HEK293 (cell line): ENCODE measurements around the gene CDK16.
A peak's percentile ranks its signal among the peaks of the same experiment; 100 is the strongest.

ENCODE experiments used
- MZF1 ChIP-seq: fragments of 450-650 bp; formaldehyde crosslinking; IDR thresholded peaks from 2 replicates; pipeline ENCODE4 v1.5.1; 2017; ENCODE audit warnings: missing biosample characterization, missing genetic modification characterization, borderline replicate concordance
- OVOL3 ChIP-seq: fragments of 450-650 bp; formaldehyde crosslinking; IDR thresholded peaks from 2 replicates; pipeline ENCODE4 v1.5.1; 2016; ENCODE audit warnings: missing biosample characterization, missing genetic modification characterization
- PATZ1 ChIP-seq: fragments of 450-650 bp; formaldehyde crosslinking; IDR thresholded peaks from 2 replicates; pipeline ENCODE4 v1.5.1; 2016; ENCODE audit warnings: missing biosample characterization, missing genetic modification characterization
- PRDM4 ChIP-seq: fragments of 450-650 bp; formaldehyde crosslinking; IDR thresholded peaks from 2 replicates; pipeline ENCODE4 v1.5.1; 2017; ENCODE audit warnings: missing biosample characterization, missing genetic modification characterization
- TSHZ1 ChIP-seq: fragments of 450-650 bp; formaldehyde crosslinking; IDR thresholded peaks from 2 replicates; pipeline ENCODE4 v1.5.1; 2016; ENCODE audit warnings: missing biosample characterization, missing genetic modification characterization, borderline replicate concordance
- ZBTB1 ChIP-seq: fragments of 450-650 bp; formaldehyde crosslinking; IDR thresholded peaks from 2 replicates; pipeline ENCODE4 v1.5.1; 2016; ENCODE audit warnings: missing biosample characterization, missing genetic modification characterization
- ZBTB10 ChIP-seq: fragments of 450-650 bp; formaldehyde crosslinking; IDR thresholded peaks from 2 replicates; pipeline ENCODE4 v1.5.1; 2016; ENCODE audit warnings: missing biosample characterization, missing genetic modification characterization
- ZBTB8A ChIP-seq: fragments of 450-650 bp; formaldehyde crosslinking; IDR thresholded peaks from 2 replicates; pipeline ENCODE4 v1.5.1; 2016; ENCODE audit warnings: missing biosample characterization, missing genetic modification characterization
- ZFP3 ChIP-seq: fragments of 450-650 bp; formaldehyde crosslinking; IDR thresholded peaks from 2 replicates; pipeline ENCODE4 v1.5.1; 2016; ENCODE audit warnings: low read depth, missing biosample characterization, missing genetic modification characterization
- ZNF221 ChIP-seq: fragments of 450-650 bp; formaldehyde crosslinking; IDR thresholded peaks from 2 replicates; pipeline ENCODE4 v1.5.1; 2017; ENCODE audit warnings: missing biosample characterization, missing genetic modification characterization, borderline replicate concordance
- ZNF26 ChIP-seq: fragments of 450-650 bp; formaldehyde crosslinking; IDR thresholded peaks from 2 replicates; pipeline ENCODE4 v1.5.1; 2016; ENCODE audit warnings: missing biosample characterization, missing genetic modification characterization
- ZNF280C ChIP-seq: fragments of 450-650 bp; formaldehyde crosslinking; IDR thresholded peaks from 2 replicates; pipeline ENCODE4 v1.5.1; 2016; ENCODE audit warnings: missing biosample characterization, missing genetic modification characterization
- ZNF292 ChIP-seq: fragments of 450-650 bp; formaldehyde crosslinking; IDR thresholded peaks from 2 replicates; pipeline ENCODE4 v1.5.1; 2016; ENCODE audit warnings: low read depth, missing biosample characterization, missing genetic modification characterization, borderline replicate concordance
- ZNF341 ChIP-seq: fragments of 450-650 bp; formaldehyde crosslinking; IDR thresholded peaks from 2 replicates; pipeline ENCODE4; 2016; ENCODE audit warnings: low read depth, missing biosample characterization, missing genetic modification characterization
- ZNF391 ChIP-seq: fragments of 450-650 bp; formaldehyde crosslinking; IDR thresholded peaks from 2 replicates; pipeline ENCODE4 v1.5.1; 2016; ENCODE audit warnings: low read depth, missing biosample characterization, missing genetic modification characterization, borderline replicate concordance
- ZNF394 ChIP-seq: fragments of 450-650 bp; formaldehyde crosslinking; IDR thresholded peaks from 2 replicates; pipeline ENCODE4 v1.5.1; 2016; ENCODE audit warnings: missing biosample characterization, missing genetic modification characterization, mild to moderate bottlenecking, moderate library complexity, borderline replicate concordance
- ZNF404 ChIP-seq: fragments of 450-650 bp; formaldehyde crosslinking; IDR thresholded peaks from 2 replicates; pipeline ENCODE4 v1.5.1; 2017; ENCODE audit warnings: missing biosample characterization, missing genetic modification characterization
- ZNF423 ChIP-seq: fragments of 450-650 bp; formaldehyde crosslinking; IDR thresholded peaks from 2 replicates; pipeline ENCODE4 v1.5.1; 2016; ENCODE audit warnings: missing biosample characterization, missing genetic modification characterization
- ZNF433 ChIP-seq: fragments of 450-650 bp; formaldehyde crosslinking; IDR thresholded peaks from 2 replicates; pipeline ENCODE4 v1.5.1; 2016; ENCODE audit warnings: missing biosample characterization, missing genetic modification characterization, low read depth
- ZNF510 ChIP-seq: fragments of 450-650 bp; formaldehyde crosslinking; IDR thresholded peaks from 2 replicates; pipeline ENCODE4 v1.5.1; 2018; ENCODE audit warnings: mild to moderate bottlenecking, missing genetic modification characterization, missing biosample characterization; ENCODE audit not compliant: insufficient replicate concordance
- ZNF521 ChIP-seq: fragments of 450-650 bp; formaldehyde crosslinking; IDR thresholded peaks from 2 replicates; pipeline ENCODE4 v1.5.1; 2017; ENCODE audit warnings: missing biosample characterization, mild to moderate bottlenecking, missing genetic modification characterization
- ZNF692 ChIP-seq: fragments of 450-650 bp; formaldehyde crosslinking; IDR thresholded peaks from 2 replicates; pipeline ENCODE4 v1.5.1; 2016; ENCODE audit warnings: missing biosample characterization, missing genetic modification characterization
- ZNF785 ChIP-seq: fragments of 450-650 bp; formaldehyde crosslinking; IDR thresholded peaks from 2 replicates; pipeline ENCODE4 v1.5.1; 2016; ENCODE audit warnings: missing biosample characterization, missing genetic modification characterization

CDK16 gene

GRCh38 chrX:47232803-47233332, 14.4 kb downstream of the CDK16 start, which contains the start of gene USP11 (continued):
- TF ChIP-seq ZNF785 (tag by site-specific recombination) (no peak), ZBTB8A (tag by site-specific recombination) (peak; percentile 53), ZNF394 (tag by site-specific recombination) (no peak; the same call in 1 of the 2 replicates), ZFP3 (tag by site-specific recombination) (no peak), ZNF292 (no peak), TSHZ1 (tag by site-specific recombination) (no peak), PATZ1 (tag by site-specific recombination) (peak; percentile 80), ZNF280C (tag by site-specific recombination) (no peak), ZNF221 (tag by site-specific recombination) (no peak), ZNF521 (tag by site-specific recombination) (no peak), ZNF404 (tag by site-specific recombination) (no peak), ZNF26 (tag by site-specific recombination) (no peak), PRDM4 (0 out of 2 replicates have a peak, but pooled peaks have one; percentile 27), ZNF423 (tag by site-specific recombination) (no peak), ZNF341 (tag by site-specific recombination) (peak; percentile 94), ZNF510 (tag by site-specific recombination) (no peak), MZF1 (tag by site-specific recombination) (peak; percentile 71), ZNF692 (no peak), ZNF391 (tag by site-specific recombination) (no peak), ZNF433 (no peak), ZBTB1 (no peak), OVOL3 (tag by site-specific recombination) (no peak), ZBTB10 (tag by site-specific recombination) (peak; percentile 98)
